Left colon (tissue), 2 donors: ENCODE results near the gene COL5A1. TPM values are rescaled to one million over a fixed set of nuclear protein-coding genes. Genes with fewer than 3 reads are reported as not detected.
"Not testable (repeated sequence)": the region's sequence is repeated elsewhere in the genome, so short reads cannot be mapped to it uniquely, and the experiment has no call there.

Experiments used
- ATAC-seq: fragments of 200-7000 bp; cut with Tn5 transposase; one replicate; pipeline ENCODE4 v1.9.1; 2020; ENCODE audit warnings: mild to moderate bottlenecking, moderate library complexity
- DNase-seq, 2 donors: peaks; one replicate each; pipeline ENCODE4 v3.0.0-alpha.2; 2020
- intact Hi-C, 2 donors: fragments of 100-400 bp; cut with DNase I in 1 of 2; cut with micrococcal nuclease in 1 of 2; formaldehyde crosslinking; loops; one replicate each; pipeline versions ENCODE4 v1.11.2 to v1.14.0; 2022; cut with DNase I, micrococcal nuclease
- total RNA-seq, 2 donors: library from RNA; stranded (reverse); fragmentation: NEBNext Ultra II Directional; extraction: Animal tissue kit (Norgen Biotek cat#: 25700); gene quantifications; one replicate each; pipeline ENCODE4 v1.2.1, GENCODE V29; 2021
- donor health status: DM: no; HTN: no; CAD: no.
- donor health status: DM: yes; HTN: yes; CAD: no.

COL5A1 gene
- total RNA-seq, 2 donors from 2014 or later: 5.3 to 17.8 TPM

- intact Hi-C loops: no loop called here
- DNase-seq: no peak
- ATAC-seq: no peak
Observed at GRCh38 chr9:134710901-134711300, 69.3 kb downstream of the COL5A1 start.

- intact Hi-C loops: no loop called here
- DNase-seq (no peak), ATAC-seq (no peak)
Observed at GRCh38 chr9:134712243-134712642, 70.6 kb downstream of the COL5A1 start.

- DNase-seq: no peak
- intact Hi-C loops: no loop called here
- no peak for ATAC-seq
Observed at GRCh38 chr9:134712926-134713325, 71.3 kb downstream of the COL5A1 start.

- ATAC-seq, intact Hi-C loops, DNase-seq: not testable (repeated sequence)
Observed at GRCh38 chr9:134715536-134715935, 73.9 kb downstream of the COL5A1 start.

- intact Hi-C loops: no loop called here
- DNase-seq (no peak), ATAC-seq (no peak)
Observed at GRCh38 chr9:134716067-134716466, 74.5 kb downstream of the COL5A1 start.

GRCh38 chr9:134717056-134717455 lies 75.5 kb downstream of the COL5A1 start:
- DNase-seq (no peak), ATAC-seq (no peak)
- intact Hi-C loops: no loop called here

- intact Hi-C loops: no loop called here
- no peak for ATAC-seq
Observed at GRCh38 chr9:134717924-134718645, 76.5 kb downstream of the COL5A1 start.

GRCh38 chr9:134719331-134719730 lies 77.7 kb downstream of the COL5A1 start:
- intact Hi-C loops: no loop called here
- DNase-seq (no peak), ATAC-seq (no peak)

More at GRCh38 chr9:134717924-134718645, 76.5 kb downstream of the COL5A1 start:
- no peak for DNase-seq

GRCh38 chr9:134720136-134720753 lies 78.6 kb downstream of the COL5A1 start:
- DNase-seq: no peak
- intact Hi-C loops: no loop called here
- no peak for ATAC-seq

- ATAC-seq (no peak), DNase-seq (no peak)
- intact Hi-C loops: no loop called here
Observed at GRCh38 chr9:134720796-134721195, 79.2 kb downstream of the COL5A1 start.

GRCh38 chr9:134721344-134721743 lies 79.7 kb downstream of the COL5A1 start:
- ATAC-seq (no peak), DNase-seq (no peak)
- intact Hi-C loops: no loop called here

GRCh38 chr9:134722120-134722701 lies 80.6 kb downstream of the COL5A1 start:
- DNase-seq (no peak), ATAC-seq (no peak)
- intact Hi-C loops: no loop called here

GRCh38 chr9:134723037-134723436 lies 81.4 kb downstream of the COL5A1 start:
- DNase-seq (no peak), ATAC-seq (no peak)
- intact Hi-C loops: no loop called here

- DNase-seq: no peak
- intact Hi-C loops: no loop called here
Observed at GRCh38 chr9:134723491-134724190, 82.0 kb downstream of the COL5A1 start.

GRCh38 chr9:134724202-134724911 lies 82.8 kb downstream of the COL5A1 start:
- ATAC-seq: no peak
- intact Hi-C loops: no loop called here
- DNase-seq: no peak

More at GRCh38 chr9:134723491-134724190, 82.0 kb downstream of the COL5A1 start:
- ATAC-seq: no peak

GRCh38 chr9:134724912-134725604 lies 83.5 kb downstream of the COL5A1 start:
- intact Hi-C loops: no loop called here
- DNase-seq: no peak
- ATAC-seq: no peak

- intact Hi-C loops: no loop called here
- DNase-seq (no peak), ATAC-seq (no peak)
Observed at GRCh38 chr9:134725605-134725940, 84.0 kb downstream of the COL5A1 start.

- no peak for DNase-seq
- no peak for ATAC-seq
- intact Hi-C loops: no loop called here
Observed at GRCh38 chr9:134726026-134726721, 84.6 kb downstream of the COL5A1 start.
